ENCODE results near the gene NRROS. TPM values are rescaled to one million over a fixed set of nuclear protein-coding genes. Genes with fewer than 3 reads are reported as not detected.

NRROS gene
- total and polyA plus RNA-seq, 10 of the 15 experiments (the other 5 are each of a cell fraction or from before 2014, with no cell fraction given) = 0.35 to 42.2 (median 12.6) TPM

DNA sequence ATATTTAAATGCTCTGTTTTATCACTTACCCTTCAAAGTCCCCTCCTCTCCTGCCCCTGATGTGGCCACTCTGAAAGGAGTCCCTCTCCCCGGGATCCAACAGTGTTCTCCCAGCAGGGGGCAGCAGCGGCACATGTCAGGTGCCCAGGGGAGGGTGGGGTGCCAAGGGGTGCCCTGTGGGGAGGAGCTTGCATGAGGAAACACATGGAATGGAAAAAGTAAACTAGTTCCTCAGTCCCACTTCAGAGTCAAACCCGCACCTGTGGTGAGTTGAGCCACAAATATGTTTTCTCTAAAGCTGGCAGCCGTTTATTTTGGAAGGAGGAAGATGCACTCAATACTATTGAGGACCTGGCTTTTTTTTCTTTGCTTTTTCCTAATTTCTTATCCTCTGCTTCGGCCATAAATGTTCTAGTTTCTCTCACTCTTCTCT lies 30.1 kb upstream of the NRROS start (continued):
- TF ChIP-seq ETV6 (conservative IDR thresholded peaks at IDR 0.05 in 1 of 2, IDR thresholded peaks at IDR 0.05 in 1 of 2; ENCODE audit: borderline replicate concordance in 1 of 2, low read depth in 1 of 2) = no peak
- TF ChIP-seq BACH1 (IDR thresholded peaks at IDR 0.05; ENCODE audit: borderline replicate concordance) = no peak
- TF ChIP-seq ZNF217 (IDR thresholded peaks at IDR 0.05) = no peak
- no peak for TF ChIP-seq CREM (IDR thresholded peaks at IDR 0.05; ENCODE audit: low read depth)
- TF ChIP-seq SUPT20H (IDR thresholded peaks at IDR 0.05; ENCODE audit: borderline replicate concordance, control insufficient read depth, low read depth, low read length) = no peak
- TF ChIP-seq TARDBP (IDR thresholded peaks at IDR 0.05; ENCODE audit: borderline replicate concordance) = no peak
- TF ChIP-seq, protein P1, sequence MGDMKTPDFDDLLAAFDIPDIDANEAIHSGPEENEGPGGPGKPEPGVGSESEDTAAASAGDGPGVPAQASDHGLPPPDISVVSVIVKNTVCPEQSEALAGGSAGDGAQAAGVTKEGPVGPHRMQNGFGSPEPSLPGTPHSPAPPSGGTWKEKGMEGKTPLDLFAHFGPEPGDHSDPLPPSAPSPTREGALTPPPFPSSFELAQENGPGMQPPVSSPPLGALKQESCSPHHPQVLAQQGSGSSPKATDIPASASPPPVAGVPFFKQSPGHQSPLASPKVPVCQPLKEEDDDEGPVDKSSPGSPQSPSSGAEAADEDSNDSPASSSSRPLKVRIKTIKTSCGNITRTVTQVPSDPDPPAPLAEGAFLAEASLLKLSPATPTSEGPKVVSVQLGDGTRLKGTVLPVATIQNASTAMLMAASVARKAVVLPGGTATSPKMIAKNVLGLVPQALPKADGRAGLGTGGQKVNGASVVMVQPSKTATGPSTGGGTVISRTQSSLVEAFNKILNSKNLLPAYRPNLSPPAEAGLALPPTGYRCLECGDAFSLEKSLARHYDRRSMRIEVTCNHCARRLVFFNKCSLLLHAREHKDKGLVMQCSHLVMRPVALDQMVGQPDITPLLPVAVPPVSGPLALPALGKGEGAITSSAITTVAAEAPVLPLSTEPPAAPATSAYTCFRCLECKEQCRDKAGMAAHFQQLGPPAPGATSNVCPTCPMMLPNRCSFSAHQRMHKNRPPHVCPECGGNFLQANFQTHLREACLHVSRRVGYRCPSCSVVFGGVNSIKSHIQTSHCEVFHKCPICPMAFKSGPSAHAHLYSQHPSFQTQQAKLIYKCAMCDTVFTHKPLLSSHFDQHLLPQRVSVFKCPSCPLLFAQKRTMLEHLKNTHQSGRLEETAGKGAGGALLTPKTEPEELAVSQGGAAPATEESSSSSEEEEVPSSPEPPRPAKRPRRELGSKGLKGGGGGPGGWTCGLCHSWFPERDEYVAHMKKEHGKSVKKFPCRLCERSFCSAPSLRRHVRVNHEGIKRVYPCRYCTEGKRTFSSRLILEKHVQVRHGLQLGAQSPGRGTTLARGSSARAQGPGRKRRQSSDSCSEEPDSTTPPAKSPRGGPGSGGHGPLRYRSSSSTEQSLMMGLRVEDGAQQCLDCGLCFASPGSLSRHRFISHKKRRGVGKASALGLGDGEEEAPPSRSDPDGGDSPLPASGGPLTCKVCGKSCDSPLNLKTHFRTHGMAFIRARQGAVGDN (IDR thresholded peaks at IDR 0.05) = no peak
- peak; percentile 69; the same call in 1 of the 2 replicates for TF ChIP-seq MEF2A (IDR thresholded peaks at IDR 0.05; ENCODE audit: insufficient read depth, low read depth, low read length)
- TF ChIP-seq ZNF384 (IDR thresholded peaks at IDR 0.05; ENCODE audit: borderline replicate concordance, low read depth, low read length) = no peak
- TF ChIP-seq SMC3 (IDR thresholded peaks at IDR 0.05; ENCODE audit: borderline replicate concordance, low read length) = peak; percentile 94
- no peak for TF ChIP-seq DPF2 (IDR thresholded peaks at IDR 0.05)
- TF ChIP-seq PML (IDR thresholded peaks at IDR 0.05; ENCODE audit: low read length) = no peak
- TF ChIP-seq, protein P2, sequence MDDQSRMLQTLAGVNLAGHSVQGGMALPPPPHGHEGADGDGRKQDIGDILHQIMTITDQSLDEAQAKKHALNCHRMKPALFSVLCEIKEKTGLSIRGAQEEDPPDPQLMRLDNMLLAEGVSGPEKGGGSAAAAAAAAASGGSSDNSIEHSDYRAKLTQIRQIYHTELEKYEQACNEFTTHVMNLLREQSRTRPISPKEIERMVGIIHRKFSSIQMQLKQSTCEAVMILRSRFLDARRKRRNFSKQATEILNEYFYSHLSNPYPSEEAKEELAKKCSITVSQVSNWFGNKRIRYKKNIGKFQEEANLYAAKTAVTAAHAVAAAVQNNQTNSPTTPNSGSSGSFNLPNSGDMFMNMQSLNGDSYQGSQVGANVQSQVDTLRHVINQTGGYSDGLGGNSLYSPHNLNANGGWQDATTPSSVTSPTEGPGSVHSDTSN (IDR thresholded peaks at IDR 0.05; ENCODE audit: insufficient replicate concordance, low read depth, low read length) = no peak

Measured in GM12878 (cell line).